HEK293 (cell line): ENCODE data around the gene GID4.

Experiments
- CTCF ChIA-PET: fragments of 350-600 bp; formaldehyde crosslinking; extraction: SDS; loops from one replicate; lab custom pipeline; 2021; ENCODE audit warnings: antibody characterized with exemption; lab: Yijun Ruan, JAX
- POLR2A ChIA-PET: fragments of 300-600 bp; formaldehyde crosslinking; extraction: SDS; loops from one replicate; lab custom pipeline; 2020; ENCODE audit warnings: antibody characterized with exemption, inconsistent platforms; lab: Yijun Ruan, JAX
- H3K27ac ChIP-seq: fragments of 200-500 bp; sonication (Bioruptor generic); 2 replicates; pipeline ENCODE4 v1.5.1; 2014; ENCODE audit warnings: low read depth, low read length, control low read depth, inconsistent platforms; ENCODE audit errors: extremely low read depth
- H3K36me3 ChIP-seq, 2 experiments: fragments of 200-500 bp in 1 of 2; sonication (Bioruptor generic) in 1 of 2; 1 replicate in 1 of 2; 2 replicates in 1 of 2; pipeline ENCODE4 v1.5.1; 2014 to 2017; ENCODE audit warnings: inconsistent platforms in 2 of 2, low read length in 2 of 2; ENCODE audit not compliant: control insufficient read depth in 2 of 2, insufficient read depth in 1 of 2
- H3K4me1 ChIP-seq: fragments of 200-500 bp; sonication (Bioruptor generic); 2 replicates; pipeline ENCODE4 v1.5.1; 2014; ENCODE audit warnings: mild to moderate bottlenecking, low read length, inconsistent platforms; ENCODE audit not compliant: control insufficient read depth, insufficient read depth
- H3K4me3 ChIP-seq: 2 replicates; pipeline ENCODE4 v1.5.1; 2011; ENCODE audit warnings: low read depth, mild to moderate bottlenecking, control low read depth, low read length, moderate library complexity
- H3K9me3 ChIP-seq: fragments of 200-500 bp; sonication (Bioruptor generic); 2 replicates; pipeline ENCODE4 v1.5.1; 2014; ENCODE audit warnings: low read depth, low read length, inconsistent platforms; ENCODE audit not compliant: control insufficient read depth, insufficient read depth
- KLF7 ChIP-seq: fragments of 450-650 bp; formaldehyde crosslinking; IDR thresholded peaks from 2 replicates; pipeline ENCODE4 v1.5.1; 2016; ENCODE audit warnings: missing biosample characterization, missing genetic modification characterization, borderline replicate concordance
- PBX3 ChIP-seq: sonication (generic); formaldehyde crosslinking; IDR thresholded peaks from 2 replicates; pipeline ENCODE4 v1.8.1; 2022; ENCODE audit warnings: mild to moderate bottlenecking, moderate library complexity, missing genetic modification reagents
- SCRT2 ChIP-seq: fragments of 450-650 bp; formaldehyde crosslinking; IDR thresholded peaks from 2 replicates; pipeline ENCODE4 v1.5.1; 2016; ENCODE audit warnings: missing biosample characterization, missing genetic modification characterization
- SP2 ChIP-seq: fragments of 450-650 bp; formaldehyde crosslinking; IDR thresholded peaks from 2 replicates; pipeline ENCODE4 v1.5.1; 2016; ENCODE audit warnings: missing biosample characterization, missing genetic modification characterization
- TCF7L2 ChIP-seq: IDR thresholded peaks from 2 replicates; pipeline ENCODE4 v1.6.1; 2011; ENCODE audit warnings: low read depth, mild to moderate bottlenecking, inconsistent platforms, low read length, moderate library complexity, borderline replicate concordance
- ZBTB10 ChIP-seq: fragments of 450-650 bp; formaldehyde crosslinking; IDR thresholded peaks from 2 replicates; pipeline ENCODE4 v1.5.1; 2016; ENCODE audit warnings: missing biosample characterization, missing genetic modification characterization
- ZBTB44 ChIP-seq: fragments of 450-650 bp; IDR thresholded peaks from 2 replicates; pipeline ENCODE4 v1.5.1; 2018; ENCODE audit warnings: missing biosample characterization, mild to moderate bottlenecking, missing genetic modification characterization
- ZFP69B ChIP-seq: fragments of 450-650 bp; formaldehyde crosslinking; IDR thresholded peaks from 2 replicates; pipeline ENCODE4 v1.5.1; 2016; ENCODE audit warnings: missing biosample characterization, missing genetic modification characterization
- ZNF19 ChIP-seq: fragments of 450-650 bp; formaldehyde crosslinking; IDR thresholded peaks from 2 replicates; pipeline ENCODE4; 2016; ENCODE audit warnings: missing biosample characterization, missing genetic modification characterization, low read depth
- ZNF266 ChIP-seq: fragments of 450-650 bp; formaldehyde crosslinking; IDR thresholded peaks from 2 replicates; pipeline ENCODE4 v1.5.1; 2016; ENCODE audit warnings: missing biosample characterization, missing genetic modification characterization, low read depth
- ZNF292 ChIP-seq: fragments of 450-650 bp; formaldehyde crosslinking; IDR thresholded peaks from 2 replicates; pipeline ENCODE4 v1.5.1; 2016; ENCODE audit warnings: low read depth, missing biosample characterization, missing genetic modification characterization, borderline replicate concordance
- ZNF529 ChIP-seq: fragments of 450-650 bp; formaldehyde crosslinking; IDR thresholded peaks from 2 replicates; pipeline ENCODE4 v1.5.1; 2017; ENCODE audit warnings: missing genetic modification characterization, missing biosample characterization; ENCODE audit not compliant: insufficient replicate concordance
- ZNF555 ChIP-seq: fragments of 450-650 bp; formaldehyde crosslinking; conservative IDR thresholded peaks from 2 replicates; pipeline ENCODE4 v1.5.1; 2017; ENCODE audit warnings: missing biosample characterization, mild to moderate bottlenecking, missing genetic modification characterization, inconsistent platforms
- ZNF580 ChIP-seq: fragments of 450-650 bp; formaldehyde crosslinking; IDR thresholded peaks from 2 replicates; pipeline ENCODE4 v1.5.1; 2016; ENCODE audit warnings: missing biosample characterization, missing genetic modification characterization
- ZNF596 ChIP-seq: fragments of 450-650 bp; IDR thresholded peaks from 2 replicates; pipeline ENCODE4 v1.5.0; 2018; ENCODE audit warnings: missing biosample characterization, mild to moderate bottlenecking, missing genetic modification characterization, moderate library complexity
- ZNF658 ChIP-seq: fragments of 450-650 bp; formaldehyde crosslinking; IDR thresholded peaks from 2 replicates; pipeline ENCODE4; 2016; ENCODE audit warnings: missing biosample characterization, missing genetic modification characterization
- ZNF707 ChIP-seq: fragments of 450-650 bp; formaldehyde crosslinking; IDR thresholded peaks from 2 replicates; pipeline ENCODE4 v1.5.1; 2016; ENCODE audit warnings: missing biosample characterization, missing genetic modification characterization
- ZSCAN16 ChIP-seq: fragments of 450-650 bp; formaldehyde crosslinking; IDR thresholded peaks from 2 replicates; pipeline ENCODE4 v1.5.1; 2016; ENCODE audit warnings: missing biosample characterization, missing genetic modification characterization
- TF ChIP-seq, protein P1 (sequence below): fragments of 450-650 bp; formaldehyde crosslinking; IDR thresholded peaks from 2 replicates; pipeline ENCODE4 v1.5.1; 2017; ENCODE audit warnings: missing biosample characterization, missing genetic modification characterization

The GID4 gene

DNA sequence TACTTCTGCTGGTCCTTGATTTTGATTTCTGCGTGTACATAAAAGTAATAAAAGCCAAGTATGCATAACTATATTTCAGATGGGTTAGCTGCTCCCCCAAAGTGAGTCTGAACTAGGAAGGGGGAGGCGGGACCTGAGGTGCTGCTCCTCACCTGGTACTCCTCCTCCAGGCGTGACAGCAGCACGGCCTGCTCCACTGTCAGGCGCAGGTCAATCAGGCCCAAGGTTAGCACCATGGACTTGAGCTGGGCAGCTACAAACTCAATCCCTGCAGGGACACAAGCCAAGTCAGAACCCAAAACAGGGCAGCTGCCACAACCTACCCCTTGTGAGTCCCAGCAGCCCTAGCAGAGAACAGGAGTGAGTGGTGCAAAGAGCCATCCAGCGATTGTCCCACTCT lies 18.2 kb upstream of the GID4 start:
- H3K36me3 ChIP-seq: peaks cover 0 to 41% of the 10 kb centered on the region in 2 experiments; a peak in 2 of 3 replicates
- TF ChIP-seq ZSCAN16 (tag by site-specific recombination) (no peak), ZNF292 (tag by site-specific recombination) (no peak), ZFP69B (tag by site-specific recombination) (no peak), PBX3 (CRISPR knock-in tag) (no peak), ZBTB10 (tag by site-specific recombination) (no peak), KLF7 (tag by site-specific recombination) (no peak), ZNF555 (tag by site-specific recombination) (no peak), ZBTB44 (tag by site-specific recombination) (no peak), TCF7L2 (no peak), ZNF19 (tag by site-specific recombination) (no peak), SCRT2 (tag by site-specific recombination) (no peak), ZNF529 (tag by site-specific recombination) (no peak), ZNF596 (tag by site-specific recombination) (no peak), ZNF580 (tag by site-specific recombination) (no peak), ZNF707 (tag by site-specific recombination) (no peak), ZNF658 (tag by site-specific recombination) (no peak), SP2 (no peak), ZNF266 (tag by site-specific recombination) (no peak)
- TF ChIP-seq, protein P1, sequence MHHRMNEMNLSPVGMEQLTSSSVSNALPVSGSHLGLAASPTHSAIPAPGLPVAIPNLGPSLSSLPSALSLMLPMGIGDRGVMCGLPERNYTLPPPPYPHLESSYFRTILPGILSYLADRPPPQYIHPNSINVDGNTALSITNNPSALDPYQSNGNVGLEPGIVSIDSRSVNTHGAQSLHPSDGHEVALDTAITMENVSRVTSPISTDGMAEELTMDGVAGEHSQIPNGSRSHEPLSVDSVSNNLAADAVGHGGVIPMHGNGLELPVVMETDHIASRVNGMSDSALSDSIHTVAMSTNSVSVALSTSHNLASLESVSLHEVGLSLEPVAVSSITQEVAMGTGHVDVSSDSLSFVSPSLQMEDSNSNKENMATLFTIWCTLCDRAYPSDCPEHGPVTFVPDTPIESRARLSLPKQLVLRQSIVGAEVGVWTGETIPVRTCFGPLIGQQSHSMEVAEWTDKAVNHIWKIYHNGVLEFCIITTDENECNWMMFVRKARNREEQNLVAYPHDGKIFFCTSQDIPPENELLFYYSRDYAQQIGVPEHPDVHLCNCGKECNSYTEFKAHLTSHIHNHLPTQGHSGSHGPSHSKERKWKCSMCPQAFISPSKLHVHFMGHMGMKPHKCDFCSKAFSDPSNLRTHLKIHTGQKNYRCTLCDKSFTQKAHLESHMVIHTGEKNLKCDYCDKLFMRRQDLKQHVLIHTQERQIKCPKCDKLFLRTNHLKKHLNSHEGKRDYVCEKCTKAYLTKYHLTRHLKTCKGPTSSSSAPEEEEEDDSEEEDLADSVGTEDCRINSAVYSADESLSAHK: no peak
- TF ChIP-seq, all 188 proteins: peak for 0
- CTCF ChIA-PET: interaction anchor here (1.0 kb wide), 1 partner anchor 130 kb away, joined by 4 read pairs; no protein-coding TSS in a partner anchor
- no peaks in the 10 kb centered on the region for H3K9me3 ChIP-seq
- POLR2A ChIA-PET: interaction anchor here (0.6 kb wide), 1 partner anchor 28 kb away, joined by 3 read pairs; no protein-coding TSS in a partner anchor
- H3K4me1 ChIP-seq: no peaks in the 10 kb centered on the region
- H3K27ac ChIP-seq: no peak overlapping the region
- H3K4me3 ChIP-seq: no peak overlapping the region
